Breast epithelium (tissue), 3 donors: ENCODE results near the gene CCDC6.

ENCODE experiments used
- POLR2A ChIP-seq: fragments of 450-650 bp; IDR thresholded peaks from one replicate; pipeline ENCODE4 v1.6.1; 2016; ENCODE audit warnings: antibody characterized with exemption, mild to moderate bottlenecking, moderate library complexity
- POLR2AphosphoS5 ChIP-seq, 3 donors: sonication (generic); formaldehyde crosslinking; IDR thresholded peaks; one replicate each; pipeline ENCODE4 v1.6.1; 2017; ENCODE audit warnings: antibody characterized with exemption in 3 of 3
- TF ChIP-seq, protein P1 (sequence below), 3 donors: fragments of 450-650 bp; IDR thresholded peaks; one replicate each; pipeline ENCODE4 v1.5.1; 2016 to 2017; ENCODE audit warnings: antibody characterized with exemption in 3 of 3, mild to moderate bottlenecking in 3 of 3, moderate library complexity in 3 of 3

DNA sequence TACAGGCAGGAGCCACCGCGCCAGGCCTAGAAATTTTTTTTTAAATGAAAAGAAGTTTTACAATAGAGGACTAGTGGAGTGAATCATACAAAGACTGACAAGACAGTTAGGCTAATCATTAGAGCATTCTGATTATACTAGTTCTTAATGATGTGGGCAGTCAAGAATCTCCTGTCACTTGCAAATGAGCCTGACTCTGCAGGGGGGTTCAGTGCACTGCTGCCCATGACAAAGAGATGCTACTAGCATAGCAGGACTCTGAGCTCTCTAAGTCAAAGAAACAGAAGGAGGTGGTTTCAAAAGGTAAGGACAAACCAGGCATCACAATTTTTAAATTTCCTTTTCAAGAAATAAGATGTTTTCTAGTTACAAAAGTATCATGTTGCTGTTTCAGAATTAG, 59.0 kb downstream of the CCDC6 start:
- no peak for TF ChIP-seq POLR2AphosphoS5 (IDR thresholded peaks at IDR 0.05)
- TF ChIP-seq, protein P1, sequence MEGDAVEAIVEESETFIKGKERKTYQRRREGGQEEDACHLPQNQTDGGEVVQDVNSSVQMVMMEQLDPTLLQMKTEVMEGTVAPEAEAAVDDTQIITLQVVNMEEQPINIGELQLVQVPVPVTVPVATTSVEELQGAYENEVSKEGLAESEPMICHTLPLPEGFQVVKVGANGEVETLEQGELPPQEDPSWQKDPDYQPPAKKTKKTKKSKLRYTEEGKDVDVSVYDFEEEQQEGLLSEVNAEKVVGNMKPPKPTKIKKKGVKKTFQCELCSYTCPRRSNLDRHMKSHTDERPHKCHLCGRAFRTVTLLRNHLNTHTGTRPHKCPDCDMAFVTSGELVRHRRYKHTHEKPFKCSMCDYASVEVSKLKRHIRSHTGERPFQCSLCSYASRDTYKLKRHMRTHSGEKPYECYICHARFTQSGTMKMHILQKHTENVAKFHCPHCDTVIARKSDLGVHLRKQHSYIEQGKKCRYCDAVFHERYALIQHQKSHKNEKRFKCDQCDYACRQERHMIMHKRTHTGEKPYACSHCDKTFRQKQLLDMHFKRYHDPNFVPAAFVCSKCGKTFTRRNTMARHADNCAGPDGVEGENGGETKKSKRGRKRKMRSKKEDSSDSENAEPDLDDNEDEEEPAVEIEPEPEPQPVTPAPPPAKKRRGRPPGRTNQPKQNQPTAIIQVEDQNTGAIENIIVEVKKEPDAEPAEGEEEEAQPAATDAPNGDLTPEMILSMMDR (IDR thresholded peaks at IDR 0.05) = no peak
- no peak for TF ChIP-seq POLR2A
